Esophagus squamous epithelium (tissue), 5 donors: ENCODE measurements around the gene CDH13. TPM values are rescaled to one million over a fixed set of nuclear protein-coding genes. Genes with fewer than 3 reads are reported as not detected.

ENCODE experiments used
- DNase-seq: peaks from one replicate; lab custom pipeline; 2025; lab: John Stamatoyannopoulos, UW
- H3K27ac ChIP-seq, 4 donors: fragments of 200-600 bp; sonication (generic); one replicate each; pipeline ENCODE4 v1.5.1; 2016 to 2019; ENCODE audit warnings: mild to moderate bottlenecking in 1 of 4
- H3K27me3 ChIP-seq, 4 donors: fragments of 200-600 bp; sonication (generic); 1 replicate in 3 of 4; 2 replicates in 1 of 4; pipeline versions ENCODE4 v1.5.1 to v1.6.0; 2017 to 2021; ENCODE audit warnings: antibody characterized with exemption in 1 of 4
- H3K36me3 ChIP-seq, 3 donors: fragments of 200-600 bp; sonication (generic); one replicate each; pipeline ENCODE4 v1.5.1; 2016 to 2019
- H3K4me1 ChIP-seq, 3 donors: fragments of 200-600 bp; sonication (generic); one replicate each; pipeline ENCODE4 v1.5.1; 2017 to 2019
- H3K4me3 ChIP-seq, 4 donors: fragments of 200-600 bp; sonication (generic); 1 replicate in 3 of 4; 2 replicates in 1 of 4; pipeline ENCODE4 v1.5.1; 2016 to 2019; ENCODE audit warnings: mild to moderate bottlenecking in 2 of 4, moderate library complexity in 1 of 4
- H3K9me3 ChIP-seq, 3 donors: fragments of 200-600 bp; sonication (generic); one replicate each; pipeline ENCODE4 v1.5.1; 2016 to 2019
- POLR2A ChIP-seq, 4 donors: fragments of 450-650 bp; IDR thresholded peaks; one replicate each; pipeline ENCODE4 v1.6.1; 2017; ENCODE audit warnings: antibody characterized with exemption in 4 of 4, mild to moderate bottlenecking in 4 of 4, moderate library complexity in 3 of 4
- WGBS, 2 donors: methylation state at CpG; one replicate each; pipeline ENCODE4 v1.1.5; 2018; 5-methylcytosine and 5-hydroxymethylcytosine counted together
- intact Hi-C: fragments of 100-400 bp; cut with DNase I; formaldehyde crosslinking; loops from one replicate; pipeline ENCODE4 v1.15.0; 2022
- total RNA-seq, 4 donors: library from RNA; depleted of rRNA; stranded (reverse); fragments of >200 nt; gene quantifications; one replicate each; pipeline ENCODE4 v1.1.0, GENCODE V29; 2016
- TF ChIP-seq, protein P1 (sequence below), 6 experiments: fragments of 450-650 bp in 4 of 6; fragments of 200-600 bp in 2 of 6; sonication (generic) in 2 of 6; IDR thresholded peaks; one replicate each; pipeline ENCODE4 v1.5.1; 2016 to 2019; ENCODE audit warnings: antibody characterized with exemption in 6 of 6, mild to moderate bottlenecking in 4 of 6, moderate library complexity in 4 of 6
- donor health status: DM: yes; HTN: yes; CAD: no.

Gene CDH13
- total RNA-seq, 4 donors from 2014 or later = 6.9 to 31.9 (median 21.1) TPM

DNA sequence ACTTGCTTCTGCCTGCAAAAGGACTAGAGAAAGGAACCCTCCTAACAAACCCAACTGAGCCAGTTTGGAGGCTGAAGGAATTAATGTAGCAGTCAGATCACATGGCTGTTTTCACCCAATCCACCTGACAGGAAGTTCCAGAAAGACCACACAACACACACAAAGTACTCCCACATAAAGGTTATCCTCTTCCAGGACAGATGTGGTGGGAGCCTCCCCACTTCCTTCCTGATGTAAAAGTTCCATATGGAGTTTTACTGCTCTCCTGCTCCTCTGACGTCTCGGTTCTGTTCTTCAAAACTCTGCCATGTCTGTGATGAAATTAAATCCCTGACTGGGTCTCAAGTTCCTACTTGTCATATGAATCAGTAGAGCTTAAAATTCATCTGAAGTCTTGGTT, 684.0 kb downstream of the CDH13 start:
- Histone ChIP-seq H3K9me3 (no peaks in the 10 kb centered on the region), H3K4me1 (no peaks in the 10 kb centered on the region), H3K27me3 (no peaks in the 10 kb centered on the region), H3K4me3 (no peak overlapping the region), H3K36me3 (no peaks in the 10 kb centered on the region), H3K27ac (no peak overlapping the region)
- 66 to 67% methylated on average over 2 of the region's 2 CpGs for WGBS, 2 donors
- intact Hi-C loops = no loop called here
- TF ChIP-seq, protein P1, sequence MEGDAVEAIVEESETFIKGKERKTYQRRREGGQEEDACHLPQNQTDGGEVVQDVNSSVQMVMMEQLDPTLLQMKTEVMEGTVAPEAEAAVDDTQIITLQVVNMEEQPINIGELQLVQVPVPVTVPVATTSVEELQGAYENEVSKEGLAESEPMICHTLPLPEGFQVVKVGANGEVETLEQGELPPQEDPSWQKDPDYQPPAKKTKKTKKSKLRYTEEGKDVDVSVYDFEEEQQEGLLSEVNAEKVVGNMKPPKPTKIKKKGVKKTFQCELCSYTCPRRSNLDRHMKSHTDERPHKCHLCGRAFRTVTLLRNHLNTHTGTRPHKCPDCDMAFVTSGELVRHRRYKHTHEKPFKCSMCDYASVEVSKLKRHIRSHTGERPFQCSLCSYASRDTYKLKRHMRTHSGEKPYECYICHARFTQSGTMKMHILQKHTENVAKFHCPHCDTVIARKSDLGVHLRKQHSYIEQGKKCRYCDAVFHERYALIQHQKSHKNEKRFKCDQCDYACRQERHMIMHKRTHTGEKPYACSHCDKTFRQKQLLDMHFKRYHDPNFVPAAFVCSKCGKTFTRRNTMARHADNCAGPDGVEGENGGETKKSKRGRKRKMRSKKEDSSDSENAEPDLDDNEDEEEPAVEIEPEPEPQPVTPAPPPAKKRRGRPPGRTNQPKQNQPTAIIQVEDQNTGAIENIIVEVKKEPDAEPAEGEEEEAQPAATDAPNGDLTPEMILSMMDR (IDR thresholded peaks at IDR 0.05) = no peak
- no peak for TF ChIP-seq POLR2A (IDR thresholded peaks at IDR 0.05)
- no peak for DNase-seq

DNA sequence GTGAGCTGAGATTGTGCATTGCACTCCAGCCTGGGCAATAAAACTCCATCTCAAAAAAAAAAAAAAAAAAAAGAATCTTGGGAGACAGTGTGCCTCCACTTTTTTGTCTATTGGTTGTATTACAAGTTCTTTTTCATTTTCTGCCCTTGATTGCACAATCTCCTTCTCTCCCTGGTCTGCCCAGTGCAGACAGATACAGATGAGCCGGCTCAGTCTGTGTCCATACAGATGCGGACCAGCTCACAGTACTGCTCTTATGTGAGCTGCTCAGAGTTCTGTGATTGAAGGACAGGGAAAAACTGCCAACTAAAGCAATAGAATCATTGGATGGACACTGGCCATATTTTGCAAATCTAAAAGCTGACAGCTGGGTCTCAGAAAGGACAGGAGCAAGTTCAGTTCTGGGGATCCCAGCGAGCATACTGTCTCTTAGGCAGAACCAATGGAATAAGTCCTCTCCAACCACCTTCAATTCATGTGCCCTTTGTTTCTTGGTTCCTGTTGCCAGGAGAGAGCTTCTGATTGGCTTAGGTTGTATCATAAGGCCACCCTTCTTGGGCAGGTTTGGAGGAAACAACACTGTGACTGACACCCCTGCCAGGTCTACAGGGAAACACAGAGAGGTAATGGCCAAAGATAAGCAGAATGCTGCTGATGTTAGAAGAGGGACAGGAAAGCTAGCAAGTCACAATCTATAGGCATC, 685.4 kb downstream of the CDH13 start:
- intact Hi-C loops = no loop called here
- TF ChIP-seq, protein P1 (IDR thresholded peaks at IDR 0.05) = no peak
- TF ChIP-seq POLR2A (IDR thresholded peaks at IDR 0.05) = no peak
- Histone ChIP-seq H3K27ac (no peak overlapping the region), H3K36me3 (no peaks in the 10 kb centered on the region), H3K4me3 (no peak overlapping the region), H3K4me1 (no peaks in the 10 kb centered on the region), H3K9me3 (no peaks in the 10 kb centered on the region), H3K27me3 (no peaks in the 10 kb centered on the region)
- WGBS, 2 donors = 82 to 95% methylated on average over 3 of the region's 3 CpGs
- DNase-seq = no peak

DNA sequence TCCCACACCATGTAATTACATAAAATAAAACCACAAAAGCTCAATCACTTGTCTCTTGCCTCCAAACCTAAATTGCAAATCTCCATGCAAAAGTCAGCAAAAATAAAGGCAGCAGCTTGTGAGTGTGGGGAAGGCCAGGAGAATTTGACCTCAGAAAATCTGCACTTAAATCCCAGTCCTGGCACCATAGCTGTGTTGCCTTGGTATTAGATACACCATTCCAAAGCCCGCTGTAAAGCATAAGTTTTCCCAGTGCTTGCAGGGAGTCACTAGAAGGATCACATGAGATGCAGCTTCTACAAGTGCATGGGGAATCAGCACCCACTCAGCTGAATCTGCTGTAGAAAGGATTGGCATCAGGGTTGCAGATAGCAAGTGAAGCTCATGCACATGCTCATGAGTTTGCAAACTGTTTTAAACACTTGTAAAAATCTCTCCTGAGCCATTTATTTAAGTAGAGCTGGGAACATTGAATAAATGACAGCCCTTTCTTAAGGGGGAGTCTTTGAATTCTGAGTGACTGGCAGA, 686.0 kb downstream of the CDH13 start:
- H3K9me3 ChIP-seq = no peaks in the 10 kb centered on the region
- no peak for DNase-seq
- WGBS, 2 donors = 60 to 90% methylated on average over 1 of the region's 1 CpG
- TF ChIP-seq POLR2A (IDR thresholded peaks at IDR 0.05) = no peak
- TF ChIP-seq, protein P1 (IDR thresholded peaks at IDR 0.05) = no peak
- H3K27me3 ChIP-seq = no peaks in the 10 kb centered on the region
- no peak overlapping the region for H3K4me3 ChIP-seq
- intact Hi-C loops = no loop called here
- no peak overlapping the region for H3K27ac ChIP-seq
- H3K4me1 ChIP-seq = no peaks in the 10 kb centered on the region
- H3K36me3 ChIP-seq = no peaks in the 10 kb centered on the region

DNA sequence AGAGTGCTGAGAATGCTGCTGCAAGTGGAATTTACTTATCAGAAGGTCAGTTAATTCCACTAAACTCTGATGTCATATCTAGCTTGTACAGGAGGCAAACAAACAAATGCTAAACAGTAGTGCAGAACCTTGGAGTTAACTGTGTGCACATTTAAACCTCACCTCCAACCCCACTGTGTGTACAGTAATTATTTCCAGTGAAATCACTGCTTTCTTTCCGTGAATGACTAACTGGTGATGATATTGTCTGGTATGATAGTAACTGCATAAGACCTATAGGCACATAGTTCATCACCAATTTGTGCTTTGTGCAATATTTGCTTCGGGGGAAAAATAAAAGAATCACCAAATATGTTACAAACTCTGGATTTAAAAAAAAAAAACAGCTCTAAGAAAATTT, 688.5 kb downstream of the CDH13 start:
- Histone ChIP-seq H3K4me3 (no peak overlapping the region), H3K27me3 (no peaks in the 10 kb centered on the region), H3K27ac (no peak overlapping the region), H3K9me3 (no peaks in the 10 kb centered on the region), H3K4me1 (no peaks in the 10 kb centered on the region), H3K36me3 (no peaks in the 10 kb centered on the region)
- no peak for TF ChIP-seq POLR2A (IDR thresholded peaks at IDR 0.05)
- TF ChIP-seq, protein P1 (IDR thresholded peaks at IDR 0.05) = no peak
- no peak for DNase-seq
- WGBS, 2 donors = 81 to 82% methylated on average over 2 of the region's 2 CpGs
- intact Hi-C loops = no loop called here

DNA sequence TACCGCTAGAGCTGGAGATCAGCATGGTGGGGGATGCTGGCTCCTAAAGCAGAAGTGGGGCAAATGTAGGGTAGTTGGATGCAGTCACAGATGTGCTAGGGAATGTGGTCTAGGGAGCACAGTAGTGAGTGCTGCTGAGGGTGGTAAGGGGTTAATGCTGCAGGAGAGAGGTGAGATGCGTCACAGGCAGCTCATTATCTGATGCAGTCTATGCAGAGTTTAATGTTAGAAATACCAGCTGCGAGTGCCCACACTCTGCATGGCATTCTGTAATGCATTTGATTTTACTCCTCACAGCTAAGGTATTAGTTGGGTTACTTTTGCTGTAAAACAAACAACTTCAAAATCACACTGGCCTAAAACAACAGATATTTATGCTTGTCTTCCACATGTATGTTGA, 689.7 kb downstream of the CDH13 start:
- H3K27ac ChIP-seq = no peak overlapping the region
- no peaks in the 10 kb centered on the region for H3K36me3 ChIP-seq
- no peaks in the 10 kb centered on the region for H3K27me3 ChIP-seq
- H3K9me3 ChIP-seq = no peaks in the 10 kb centered on the region
- WGBS, 2 donors = 79 to 82% methylated on average over 3 of the region's 3 CpGs
- no peaks in the 10 kb centered on the region for H3K4me1 ChIP-seq
- DNase-seq = no peak
- TF ChIP-seq POLR2A (IDR thresholded peaks at IDR 0.05) = no peak
- TF ChIP-seq, protein P1 (IDR thresholded peaks at IDR 0.05) = no peak
- H3K4me3 ChIP-seq = no peak overlapping the region
- intact Hi-C loops = no loop called here
